BE2C (cell line): ENCODE measurements around the gene SIPA1L2.

ENCODE experiments used
- DNase-seq: peaks from one replicate; pipeline ENCODE4 v3.0.0-alpha.2; 2020
- H3K27me3 ChIP-seq: fragments of 250-450 bp; sonication (Bioruptor Pico); 2 replicates; pipeline ENCODE4 v1.5.1; 2020; ENCODE audit warnings: mild to moderate bottlenecking
- H3K36me3 ChIP-seq: fragments of 250-450 bp; sonication (Bioruptor Pico); 2 replicates; pipeline ENCODE4 v1.5.1; 2020; ENCODE audit warnings: mild to moderate bottlenecking
- H3K4me1 ChIP-seq: fragments of 250-450 bp; sonication (Bioruptor Pico); 2 replicates; pipeline ENCODE4 v1.5.1; 2020
- H3K4me3 ChIP-seq: 2 replicates; pipeline ENCODE4 v1.5.1; 2011; ENCODE audit warnings: low read depth, low read length
- H3K9me3 ChIP-seq: fragments of 250-450 bp; sonication (Bioruptor Pico); 2 replicates; pipeline ENCODE4 v1.5.1; 2020
- TF ChIP-seq, protein P1 (sequence below): IDR thresholded peaks from 2 replicates; pipeline ENCODE4 v1.5.1; 2012; ENCODE audit warnings: mild to moderate bottlenecking, low read depth, low read length

SIPA1L2 gene

DNA sequence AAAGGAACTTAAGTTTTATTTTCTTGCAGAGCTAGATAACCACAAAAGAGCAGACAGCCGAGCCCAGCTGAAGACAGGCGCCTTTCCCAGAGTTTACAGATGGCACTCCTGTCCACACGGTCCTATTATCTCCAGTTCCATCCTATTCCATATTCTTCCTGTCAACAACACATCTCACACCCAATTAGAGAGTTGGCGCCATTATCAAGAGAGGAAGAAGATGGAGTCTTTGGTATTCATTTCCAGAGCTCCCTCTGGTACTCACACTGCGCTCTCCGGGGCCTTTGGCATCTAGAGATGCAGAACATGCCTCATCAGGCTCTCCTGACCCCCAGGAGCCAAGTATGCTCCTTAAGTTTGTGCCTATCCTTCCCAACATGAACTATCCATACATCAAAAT, 43.3 kb upstream of the SIPA1L2 start:
- H3K4me1 ChIP-seq, result no peaks in the 10 kb centered on the region
- TF ChIP-seq, protein P1, sequence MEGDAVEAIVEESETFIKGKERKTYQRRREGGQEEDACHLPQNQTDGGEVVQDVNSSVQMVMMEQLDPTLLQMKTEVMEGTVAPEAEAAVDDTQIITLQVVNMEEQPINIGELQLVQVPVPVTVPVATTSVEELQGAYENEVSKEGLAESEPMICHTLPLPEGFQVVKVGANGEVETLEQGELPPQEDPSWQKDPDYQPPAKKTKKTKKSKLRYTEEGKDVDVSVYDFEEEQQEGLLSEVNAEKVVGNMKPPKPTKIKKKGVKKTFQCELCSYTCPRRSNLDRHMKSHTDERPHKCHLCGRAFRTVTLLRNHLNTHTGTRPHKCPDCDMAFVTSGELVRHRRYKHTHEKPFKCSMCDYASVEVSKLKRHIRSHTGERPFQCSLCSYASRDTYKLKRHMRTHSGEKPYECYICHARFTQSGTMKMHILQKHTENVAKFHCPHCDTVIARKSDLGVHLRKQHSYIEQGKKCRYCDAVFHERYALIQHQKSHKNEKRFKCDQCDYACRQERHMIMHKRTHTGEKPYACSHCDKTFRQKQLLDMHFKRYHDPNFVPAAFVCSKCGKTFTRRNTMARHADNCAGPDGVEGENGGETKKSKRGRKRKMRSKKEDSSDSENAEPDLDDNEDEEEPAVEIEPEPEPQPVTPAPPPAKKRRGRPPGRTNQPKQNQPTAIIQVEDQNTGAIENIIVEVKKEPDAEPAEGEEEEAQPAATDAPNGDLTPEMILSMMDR, result no peak
- H3K36me3 ChIP-seq, result no peaks in the 10 kb centered on the region
- DNase-seq, result no peak
- H3K9me3 ChIP-seq, result no peaks in the 10 kb centered on the region
- H3K4me3 ChIP-seq, result no peak overlapping the region
- no peaks in the 10 kb centered on the region for H3K27me3 ChIP-seq

DNA sequence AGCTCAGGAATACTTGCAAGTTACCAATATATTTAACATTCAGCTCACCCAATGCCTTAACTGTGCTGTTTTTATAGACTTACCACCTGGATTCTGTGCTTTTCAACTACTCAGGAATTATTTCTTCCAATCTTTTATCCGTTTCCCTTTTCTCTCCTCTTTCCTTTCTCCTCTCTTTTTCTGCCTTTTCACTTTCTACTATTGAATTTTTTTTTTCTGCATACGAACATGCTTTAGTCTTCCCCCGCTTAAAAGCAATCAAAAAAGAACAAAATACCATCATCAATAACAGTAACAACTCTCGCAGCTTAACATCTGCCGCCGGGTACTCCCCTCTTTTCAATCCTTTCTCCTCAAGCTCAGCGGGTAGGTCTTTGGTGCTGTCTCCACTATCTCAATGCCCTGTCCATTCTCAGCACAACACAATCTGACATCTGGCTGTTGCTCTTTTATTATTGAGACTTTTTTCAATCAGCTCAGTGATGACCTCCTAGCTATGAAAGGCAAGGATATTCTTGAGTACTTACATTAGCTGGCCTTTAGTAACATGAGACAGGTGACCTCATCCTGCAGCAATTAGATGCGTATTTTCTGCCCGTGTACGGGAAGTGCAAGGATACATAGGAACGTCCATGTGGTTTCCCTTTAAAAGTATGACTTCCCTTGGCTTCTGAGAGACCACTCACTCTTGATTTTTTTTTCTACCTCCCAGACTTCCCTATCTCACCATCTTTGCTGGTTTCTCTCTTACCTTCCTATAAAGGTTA, 40.2 kb upstream of the SIPA1L2 start:
- TF ChIP-seq, protein P1, result no peak
- no peaks in the 10 kb centered on the region for H3K27me3 ChIP-seq
- no peaks in the 10 kb centered on the region for H3K36me3 ChIP-seq
- H3K9me3 ChIP-seq, result no peaks in the 10 kb centered on the region
- no peak for DNase-seq
- no peaks in the 10 kb centered on the region for H3K4me1 ChIP-seq
- no peak overlapping the region for H3K4me3 ChIP-seq

DNA sequence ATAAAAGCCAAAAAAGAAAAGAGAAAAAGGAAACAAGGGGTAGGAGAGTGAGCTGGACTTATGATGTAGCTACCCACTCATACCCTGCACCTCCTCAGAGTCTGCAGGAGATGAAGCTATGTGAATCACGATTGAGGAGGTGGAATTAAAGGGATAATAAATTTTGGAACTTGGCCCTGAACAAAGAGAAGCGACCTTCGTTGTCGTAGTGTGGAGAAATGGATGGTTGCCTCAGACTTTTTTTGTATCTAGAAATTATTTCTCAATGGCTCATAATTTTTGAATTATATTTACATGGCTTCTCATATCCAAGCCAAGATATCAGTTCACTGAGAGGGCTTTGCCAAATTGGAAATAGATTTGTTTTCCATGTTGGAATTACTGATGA, 37.8 kb upstream of the SIPA1L2 start:
- H3K36me3 ChIP-seq, result no peaks in the 10 kb centered on the region
- no peak for DNase-seq
- H3K27me3 ChIP-seq, result no peaks in the 10 kb centered on the region
- TF ChIP-seq, protein P1, result no peak
- no peak overlapping the region for H3K4me3 ChIP-seq
- no peaks in the 10 kb centered on the region for H3K4me1 ChIP-seq
- H3K9me3 ChIP-seq, result no peaks in the 10 kb centered on the region

DNA sequence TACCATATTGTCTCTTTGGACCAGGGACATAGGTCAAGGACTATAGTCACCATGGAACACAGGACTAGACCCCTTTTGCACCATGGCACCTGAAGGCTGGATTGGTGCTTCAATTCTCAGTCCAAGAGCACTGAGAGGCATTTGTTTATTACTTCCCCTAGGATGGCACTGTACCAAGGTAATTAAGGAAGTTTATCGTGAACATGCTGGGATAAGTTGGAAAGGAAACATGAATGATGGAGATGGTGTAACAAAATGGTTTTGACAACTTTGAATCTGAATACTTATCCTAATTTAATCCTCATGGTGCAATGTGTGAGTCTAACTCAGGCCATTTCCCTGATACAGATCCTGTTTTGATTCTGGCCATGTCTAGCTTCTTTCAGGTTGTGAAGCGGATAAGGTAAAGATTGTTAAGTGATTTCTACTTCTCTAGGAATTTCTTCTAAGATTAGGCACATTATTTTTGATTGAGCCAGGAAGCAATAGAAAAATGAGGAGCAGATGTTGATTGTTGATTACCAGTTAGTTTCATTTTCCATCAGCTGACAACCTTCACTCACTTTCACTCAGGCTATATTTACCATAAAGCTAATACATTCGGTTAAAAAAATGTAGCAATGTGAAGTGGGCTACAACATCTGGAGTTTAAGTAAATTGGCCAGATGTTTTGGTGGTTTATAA, 37.3 kb upstream of the SIPA1L2 start:
- no peak for DNase-seq
- Histone ChIP-seq H3K27me3 (no peaks in the 10 kb centered on the region), H3K36me3 (no peaks in the 10 kb centered on the region), H3K9me3 (no peaks in the 10 kb centered on the region), H3K4me3 (no peak overlapping the region), H3K4me1 (no peaks in the 10 kb centered on the region)
- TF ChIP-seq, protein P1, result no peak

DNA sequence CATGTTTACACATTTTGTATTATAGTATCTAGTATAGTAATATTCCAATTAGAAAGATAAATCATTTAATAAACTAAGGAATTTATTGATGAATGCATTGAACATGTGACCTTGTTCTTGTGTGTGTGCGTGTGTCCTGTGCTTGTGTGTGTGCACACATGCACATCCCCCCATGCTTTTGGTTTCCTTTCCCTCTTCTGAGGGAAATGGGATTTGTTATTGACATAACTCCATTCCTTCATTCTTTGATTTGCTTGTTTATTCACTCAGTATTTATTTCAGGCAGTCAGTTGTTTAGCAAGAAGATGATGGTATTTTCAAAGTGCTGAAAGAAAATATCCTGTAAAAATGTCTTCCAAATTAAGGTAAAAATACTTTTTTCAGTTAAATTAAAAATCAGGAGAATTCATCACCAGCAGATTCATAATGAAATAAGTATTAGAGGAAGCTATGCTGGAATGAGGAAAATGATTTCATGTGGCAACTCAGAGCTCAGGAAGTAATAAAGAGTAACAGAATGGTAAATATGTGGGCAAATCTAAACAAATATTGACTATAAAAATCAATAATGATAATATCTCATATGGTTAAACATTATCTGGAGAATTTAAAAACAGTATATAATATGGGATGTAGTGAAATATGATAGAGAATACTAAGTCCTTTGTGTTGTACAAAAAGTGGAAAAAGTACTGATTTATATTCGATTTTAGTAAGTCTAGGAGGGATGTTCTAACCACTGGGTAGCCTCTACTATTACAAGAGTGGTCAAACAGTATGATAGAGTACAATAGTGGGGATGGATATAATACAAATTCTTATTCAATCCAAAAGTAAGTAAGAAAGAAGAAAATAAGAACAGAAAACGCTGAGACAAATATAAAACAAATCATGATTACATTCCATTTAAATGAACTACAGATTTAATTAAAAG, 35.2 kb upstream of the SIPA1L2 start:
- Histone ChIP-seq H3K4me3 (no peak overlapping the region), H3K9me3 (no peaks in the 10 kb centered on the region), H3K27me3 (no peaks in the 10 kb centered on the region), H3K36me3 (no peaks in the 10 kb centered on the region), H3K4me1 (no peaks in the 10 kb centered on the region)
- no peak for DNase-seq
- TF ChIP-seq, protein P1, result no peak
